Neural cell (in vitro differentiated cells): ENCODE data around the gene MIGA2. TPM values are rescaled to one million over a fixed set of nuclear protein-coding genes. Genes with fewer than 3 reads are reported as not detected.

Experiments
- H2AFZ ChIP-seq: fragments of 200-600, 300-800 bp; sonication (generic), shearing (Covaris generic); 2 replicates; pipeline ENCODE4 v1.6.0; 2014; ENCODE audit warnings: low read depth, mild to moderate bottlenecking, antibody characterized with exemption, low read length, moderate library complexity
- H3F3A ChIP-seq: fragments of 200-600 bp; shearing (Covaris generic); 2 replicates; pipeline ENCODE4 v1.6.1; 2016; ENCODE audit warnings: mild to moderate bottlenecking, moderate library complexity, mixed read lengths, antibody characterized with exemption, low read length; ENCODE audit not compliant: insufficient read depth, poor library complexity, severe bottlenecking
- H3K27ac ChIP-seq: fragments of 200-600, 300-800 bp; sonication (generic), shearing (Covaris generic); 2 replicates; pipeline ENCODE4 v1.5.1; 2014; ENCODE audit warnings: mild to moderate bottlenecking, low read length, moderate library complexity
- H3K27me3 ChIP-seq: fragments of 300-800, 200-600 bp; sonication (generic), shearing (Covaris generic); 2 replicates; pipeline ENCODE4 v1.6.0; 2014; ENCODE audit warnings: mild to moderate bottlenecking, low read depth, low read length, moderate library complexity; ENCODE audit not compliant: insufficient read depth
- H3K36me3 ChIP-seq: fragments of 300-800, 200-600 bp; sonication (generic), shearing (Covaris generic); 2 replicates; pipeline ENCODE4 v1.5.1; 2014; ENCODE audit warnings: mild to moderate bottlenecking, antibody characterized with exemption, low read length, moderate library complexity; ENCODE audit not compliant: insufficient read depth
- H3K4me2 ChIP-seq: fragments of 300-800, 200-600 bp; sonication (generic), shearing (Covaris generic); 2 replicates; pipeline ENCODE4 v1.6.0; 2014; ENCODE audit warnings: mild to moderate bottlenecking, low read length
- H3K4me3 ChIP-seq: fragments of 300-800, 200-600 bp; sonication (generic), shearing (Covaris generic); 2 replicates; pipeline ENCODE4 v1.5.1; 2014; ENCODE audit warnings: mild to moderate bottlenecking, low read length, moderate library complexity
- H3K79me2 ChIP-seq: fragments of 200-600 bp; shearing (Covaris generic); replicated peaks from 2 replicates; pipeline ENCODE4 v1.6.0; 2014; ENCODE audit warnings: mild to moderate bottlenecking, low read length, moderate library complexity; ENCODE audit not compliant: insufficient read depth
- H3K9ac ChIP-seq: fragments of 300-800, 200-600 bp; sonication (generic), shearing (Covaris generic); 2 replicates; pipeline ENCODE4 v1.6.1; 2016; ENCODE audit warnings: mild to moderate bottlenecking, low read length, mixed read lengths
- H3K9me2 ChIP-seq: fragments of 200-600 bp; shearing (Covaris generic); 2 replicates; pipeline ENCODE4 v1.6.1; 2016; ENCODE audit warnings: mild to moderate bottlenecking, low read length, mixed read lengths; ENCODE audit not compliant: insufficient read depth
- H3K9me3 ChIP-seq: fragments of 200-600, 300-800 bp; sonication (generic), shearing (Covaris generic); 2 replicates; pipeline ENCODE4 v1.6.1; 2016; ENCODE audit warnings: mild to moderate bottlenecking, mixed run types, low read length, moderate library complexity, mixed read lengths
- H4K20me1 ChIP-seq: fragments of 200-600 bp; shearing (Covaris generic); 2 replicates; pipeline ENCODE4 v1.6.1; 2016; ENCODE audit warnings: mild to moderate bottlenecking, mixed run types; ENCODE audit not compliant: insufficient read depth
- EP300 ChIP-seq: fragments of 450-650 bp; conservative IDR thresholded peaks from 2 replicates; pipeline ENCODE4 v1.6.1; 2014; ENCODE audit warnings: antibody characterized with exemption, mild to moderate bottlenecking, moderate library complexity; ENCODE audit not compliant: poor library complexity, severe bottlenecking
- EZH2 ChIP-seq: fragments of 200-600, 300-800 bp; shearing (Covaris generic), sonication (generic); IDR thresholded peaks from 2 replicates; pipeline ENCODE4 v1.6.1; 2014; ENCODE audit warnings: antibody characterized with exemption, low read length, borderline replicate concordance, mild to moderate bottlenecking; ENCODE audit not compliant: insufficient read depth, poor library complexity, severe bottlenecking
- MXI1 ChIP-seq: fragments of 450-650 bp; conservative IDR thresholded peaks from 2 replicates; pipeline ENCODE4 v1.6.1; 2014; ENCODE audit warnings: antibody characterized with exemption, mild to moderate bottlenecking; ENCODE audit not compliant: poor library complexity, severe bottlenecking
- POLR2AphosphoS5 ChIP-seq: IDR thresholded peaks from 2 replicates; pipeline ENCODE4 v1.6.1; 2012
- RAD21 ChIP-seq: fragments of 450-650 bp; conservative IDR thresholded peaks from 2 replicates; pipeline ENCODE4 v1.6.1; 2014; ENCODE audit warnings: antibody characterized with exemption, mild to moderate bottlenecking, moderate library complexity
- SMC3 ChIP-seq: fragments of 450-650 bp; conservative IDR thresholded peaks from 2 replicates; pipeline ENCODE4 v1.6.1; 2014; ENCODE audit warnings: antibody characterized with exemption, mild to moderate bottlenecking, moderate library complexity; ENCODE audit not compliant: poor library complexity
- TAF1 ChIP-seq: IDR thresholded peaks from 2 replicates; pipeline ENCODE4 v1.6.1; 2012; ENCODE audit warnings: low read depth
- polyA plus RNA-seq: library from polyadenylated mRNA; depleted of rRNA; stranded (reverse); fragments of >200 nt; gene quantifications from 2 replicates; pipeline ENCODE4 v1.2.3, GENCODE V29; 2014
- TF ChIP-seq, protein P1 (sequence below): IDR thresholded peaks from 2 replicates; pipeline ENCODE4 v1.6.1; 2012; ENCODE audit warnings: borderline replicate concordance
- TF ChIP-seq, protein P2 (sequence below): fragments of 450-650 bp; IDR thresholded peaks from 2 replicates; pipeline ENCODE4 v1.5.1; 2014; ENCODE audit warnings: antibody characterized with exemption, mild to moderate bottlenecking, moderate library complexity; ENCODE audit not compliant: poor library complexity, severe bottlenecking

The MIGA2 gene
- polyA plus RNA-seq, 1 donor from 2014 or later: 42.4 TPM

- no peaks in the 10 kb centered on the region for H3K9me3 ChIP-seq
- peaks cover 18% of the 10 kb centered on the region for H3K79me2 ChIP-seq
- no peak overlapping the region for H3K9ac ChIP-seq
- H3F3A ChIP-seq: no peaks in the 10 kb centered on the region
- no peaks in the 10 kb centered on the region for H3K27me3 ChIP-seq
- H3K4me2 ChIP-seq: no peak overlapping the region
- no peak overlapping the region for H3K4me3 ChIP-seq
- no peaks in the 10 kb centered on the region for H4K20me1 ChIP-seq
- H3K9me2 ChIP-seq: no peaks in the 10 kb centered on the region
- H3K36me3 ChIP-seq: no peaks in the 10 kb centered on the region
- no peak overlapping the region for H2AFZ ChIP-seq
- no peak overlapping the region for H3K27ac ChIP-seq
- TF ChIP-seq TAF1: no peak
- TF ChIP-seq EP300: no peak
- no peak for TF ChIP-seq MXI1
- TF ChIP-seq EZH2: no peak
- TF ChIP-seq POLR2AphosphoS5: no peak
- TF ChIP-seq RAD21: no peak
- TF ChIP-seq SMC3: no peak
- TF ChIP-seq, protein P1, sequence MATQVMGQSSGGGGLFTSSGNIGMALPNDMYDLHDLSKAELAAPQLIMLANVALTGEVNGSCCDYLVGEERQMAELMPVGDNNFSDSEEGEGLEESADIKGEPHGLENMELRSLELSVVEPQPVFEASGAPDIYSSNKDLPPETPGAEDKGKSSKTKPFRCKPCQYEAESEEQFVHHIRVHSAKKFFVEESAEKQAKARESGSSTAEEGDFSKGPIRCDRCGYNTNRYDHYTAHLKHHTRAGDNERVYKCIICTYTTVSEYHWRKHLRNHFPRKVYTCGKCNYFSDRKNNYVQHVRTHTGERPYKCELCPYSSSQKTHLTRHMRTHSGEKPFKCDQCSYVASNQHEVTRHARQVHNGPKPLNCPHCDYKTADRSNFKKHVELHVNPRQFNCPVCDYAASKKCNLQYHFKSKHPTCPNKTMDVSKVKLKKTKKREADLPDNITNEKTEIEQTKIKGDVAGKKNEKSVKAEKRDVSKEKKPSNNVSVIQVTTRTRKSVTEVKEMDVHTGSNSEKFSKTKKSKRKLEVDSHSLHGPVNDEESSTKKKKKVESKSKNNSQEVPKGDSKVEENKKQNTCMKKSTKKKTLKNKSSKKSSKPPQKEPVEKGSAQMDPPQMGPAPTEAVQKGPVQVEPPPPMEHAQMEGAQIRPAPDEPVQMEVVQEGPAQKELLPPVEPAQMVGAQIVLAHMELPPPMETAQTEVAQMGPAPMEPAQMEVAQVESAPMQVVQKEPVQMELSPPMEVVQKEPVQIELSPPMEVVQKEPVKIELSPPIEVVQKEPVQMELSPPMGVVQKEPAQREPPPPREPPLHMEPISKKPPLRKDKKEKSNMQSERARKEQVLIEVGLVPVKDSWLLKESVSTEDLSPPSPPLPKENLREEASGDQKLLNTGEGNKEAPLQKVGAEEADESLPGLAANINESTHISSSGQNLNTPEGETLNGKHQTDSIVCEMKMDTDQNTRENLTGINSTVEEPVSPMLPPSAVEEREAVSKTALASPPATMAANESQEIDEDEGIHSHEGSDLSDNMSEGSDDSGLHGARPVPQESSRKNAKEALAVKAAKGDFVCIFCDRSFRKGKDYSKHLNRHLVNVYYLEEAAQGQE: no peak
- TF ChIP-seq, protein P2, sequence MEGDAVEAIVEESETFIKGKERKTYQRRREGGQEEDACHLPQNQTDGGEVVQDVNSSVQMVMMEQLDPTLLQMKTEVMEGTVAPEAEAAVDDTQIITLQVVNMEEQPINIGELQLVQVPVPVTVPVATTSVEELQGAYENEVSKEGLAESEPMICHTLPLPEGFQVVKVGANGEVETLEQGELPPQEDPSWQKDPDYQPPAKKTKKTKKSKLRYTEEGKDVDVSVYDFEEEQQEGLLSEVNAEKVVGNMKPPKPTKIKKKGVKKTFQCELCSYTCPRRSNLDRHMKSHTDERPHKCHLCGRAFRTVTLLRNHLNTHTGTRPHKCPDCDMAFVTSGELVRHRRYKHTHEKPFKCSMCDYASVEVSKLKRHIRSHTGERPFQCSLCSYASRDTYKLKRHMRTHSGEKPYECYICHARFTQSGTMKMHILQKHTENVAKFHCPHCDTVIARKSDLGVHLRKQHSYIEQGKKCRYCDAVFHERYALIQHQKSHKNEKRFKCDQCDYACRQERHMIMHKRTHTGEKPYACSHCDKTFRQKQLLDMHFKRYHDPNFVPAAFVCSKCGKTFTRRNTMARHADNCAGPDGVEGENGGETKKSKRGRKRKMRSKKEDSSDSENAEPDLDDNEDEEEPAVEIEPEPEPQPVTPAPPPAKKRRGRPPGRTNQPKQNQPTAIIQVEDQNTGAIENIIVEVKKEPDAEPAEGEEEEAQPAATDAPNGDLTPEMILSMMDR: no peak
These were observed 47.7 kb downstream of the MIGA2 start for GRCh38 chr9:129084087-129084486.

DNA sequence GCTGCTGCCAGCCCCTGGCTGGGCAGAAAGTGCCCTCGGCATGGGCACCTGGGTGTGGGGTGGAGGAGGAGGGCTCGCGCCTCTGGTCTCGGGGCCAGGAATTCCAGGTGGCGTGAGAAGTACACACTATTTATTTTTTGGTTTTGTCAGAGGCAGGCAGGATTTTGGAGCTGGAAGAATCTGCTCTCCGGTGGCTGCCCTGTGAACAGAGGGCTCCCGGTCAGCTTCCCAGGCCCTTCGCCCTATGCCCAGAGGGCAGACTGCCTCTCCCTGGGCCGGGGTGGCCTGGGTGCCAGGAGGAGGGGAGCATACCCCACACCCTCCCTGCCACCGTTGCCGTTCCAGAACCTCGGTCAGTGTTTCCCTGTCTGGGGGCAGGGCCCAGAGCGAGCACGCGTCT lies 52.8 kb downstream of the MIGA2 start:
- Histone ChIP-seq H3K4me2 (no peak overlapping the region), H2AFZ (no peak overlapping the region), H3K9me3 (no peaks in the 10 kb centered on the region), H3K27me3 (no peaks in the 10 kb centered on the region), H3K9me2 (no peaks in the 10 kb centered on the region), H3K9ac (no peak overlapping the region), H3K4me3 (no peak overlapping the region), H4K20me1 (no peaks in the 10 kb centered on the region), H3K36me3 (no peaks in the 10 kb centered on the region), H3K79me2 (no peaks in the 10 kb centered on the region), H3K27ac (no peak overlapping the region), H3F3A (no peaks in the 10 kb centered on the region)
- TF ChIP-seq TAF1: no peak
- no peak for TF ChIP-seq POLR2AphosphoS5
- TF ChIP-seq, protein P1: no peak
- no peak for TF ChIP-seq RAD21
- TF ChIP-seq SMC3: no peak
- no peak for TF ChIP-seq MXI1
- TF ChIP-seq EZH2: no peak
